Body of pancreas (tissue), 4 donors: ENCODE results near the gene STYX. TPM values are rescaled to one million over a fixed set of nuclear protein-coding genes. Genes with fewer than 3 reads are reported as not detected.
A peak's percentile ranks its signal among the peaks of the same experiment; 100 is the strongest.

Experiments
- ATAC-seq: fragments of 150-250 bp; one replicate; pipeline ENCODE4 v1.9.1; 2016
- DNase-seq, 4 donors: peaks; one replicate each; pipeline ENCODE4 v3.0.0-alpha.2; 2019
- H3K27ac ChIP-seq, 4 donors: fragments of 200-600 bp; sonication (generic); 1 replicate in 3 of 4; 2 replicates in 1 of 4; pipeline versions ENCODE4 v1.5.1 to v1.6.1; 2016 to 2019; ENCODE audit warnings: mild to moderate bottlenecking in 1 of 4, mixed read lengths in 1 of 4, moderate library complexity in 1 of 4
- H3K27me3 ChIP-seq, 2 donors: fragments of 200-600 bp; sonication (generic); one replicate each; pipeline ENCODE4 v1.6.0; 2016; ENCODE audit warnings: mild to moderate bottlenecking in 1 of 2
- H3K36me3 ChIP-seq, 2 donors: fragments of 200-600 bp; sonication (generic); replicated peaks in 1 of 2; 2 replicates each; pipeline ENCODE4 v1.5.1; 2016; ENCODE audit warnings: low read depth in 2 of 2; ENCODE audit not compliant: insufficient read depth in 1 of 2
- H3K4me1 ChIP-seq: fragments of 200-600 bp; sonication (generic); one replicate; pipeline ENCODE4 v1.6.0; 2016
- H3K4me3 ChIP-seq, 2 donors: fragments of 200-600 bp; sonication (generic); 1 replicate in 1 of 2; 2 replicates in 1 of 2; pipeline ENCODE4 v1.5.1; 2016 to 2019
- H3K9me3 ChIP-seq, 3 donors: fragments of 200-600 bp; sonication (generic); 1 replicate in 2 of 3; 2 replicates in 1 of 3; pipeline ENCODE4 v1.5.1; 2016
- POLR2A ChIP-seq, 3 donors: fragments of 450-650 bp; IDR thresholded peaks; one replicate each; pipeline ENCODE4 v1.6.1; 2016; ENCODE audit warnings: antibody characterized with exemption in 3 of 3, mild to moderate bottlenecking in 2 of 3
- WGBS, 2 donors: methylation state at CpG; one replicate each; pipeline ENCODE4 v1.1.5; 2017; 5-methylcytosine and 5-hydroxymethylcytosine counted together
- intact Hi-C: fragments of 100-400 bp; cut with DNase I; formaldehyde crosslinking; loops from one replicate; pipeline ENCODE4 v1.15.1; 2023
- small RNA-seq: library from RNA; depleted of rRNA; stranded (forward); fragments of <200 nt; gene quantifications from one replicate; pipeline ENCODE3, GENCODE V24; 2016
- total RNA-seq, 2 donors: library from RNA; depleted of rRNA; stranded (reverse); fragments of >200 nt; gene quantifications; one replicate each; pipeline ENCODE4 v1.1.0, GENCODE V29; 2016
- TF ChIP-seq, protein P1 (sequence below), 7 experiments: fragments of 450-650 bp in 4 of 7; fragments of 200-600 bp in 3 of 7; sonication (generic) in 3 of 7; IDR thresholded peaks; one replicate each; pipeline ENCODE4 v1.5.1; 2016 to 2019; ENCODE audit warnings: antibody characterized with exemption in 7 of 7

The STYX gene
- total RNA-seq, 2 donors from 2014 or later, result 5.6 to 11.4 TPM

DNA sequence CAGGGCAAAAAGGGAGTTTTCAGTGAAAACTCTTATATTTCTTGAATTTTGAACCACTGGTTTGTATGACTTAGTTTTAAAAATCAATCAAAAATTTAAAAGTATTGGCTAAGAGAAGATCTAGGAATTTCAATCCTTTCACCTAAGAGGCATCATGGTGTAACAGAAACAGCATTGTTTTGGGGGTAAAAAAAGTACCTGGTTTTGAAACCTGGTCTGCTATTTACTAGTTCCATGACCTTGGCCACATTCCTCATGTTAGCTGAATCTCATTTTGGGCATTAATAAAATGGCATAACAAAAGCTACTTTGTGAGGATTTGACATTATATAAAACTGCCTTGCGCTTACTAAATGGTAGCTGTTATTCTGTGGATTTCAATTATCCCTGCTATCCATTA is 78.1 kb downstream of the STYX start:
- no peaks in the 10 kb centered on the region for H3K36me3 ChIP-seq
- intact Hi-C loops, result no loop called here
- TF ChIP-seq, protein P1, sequence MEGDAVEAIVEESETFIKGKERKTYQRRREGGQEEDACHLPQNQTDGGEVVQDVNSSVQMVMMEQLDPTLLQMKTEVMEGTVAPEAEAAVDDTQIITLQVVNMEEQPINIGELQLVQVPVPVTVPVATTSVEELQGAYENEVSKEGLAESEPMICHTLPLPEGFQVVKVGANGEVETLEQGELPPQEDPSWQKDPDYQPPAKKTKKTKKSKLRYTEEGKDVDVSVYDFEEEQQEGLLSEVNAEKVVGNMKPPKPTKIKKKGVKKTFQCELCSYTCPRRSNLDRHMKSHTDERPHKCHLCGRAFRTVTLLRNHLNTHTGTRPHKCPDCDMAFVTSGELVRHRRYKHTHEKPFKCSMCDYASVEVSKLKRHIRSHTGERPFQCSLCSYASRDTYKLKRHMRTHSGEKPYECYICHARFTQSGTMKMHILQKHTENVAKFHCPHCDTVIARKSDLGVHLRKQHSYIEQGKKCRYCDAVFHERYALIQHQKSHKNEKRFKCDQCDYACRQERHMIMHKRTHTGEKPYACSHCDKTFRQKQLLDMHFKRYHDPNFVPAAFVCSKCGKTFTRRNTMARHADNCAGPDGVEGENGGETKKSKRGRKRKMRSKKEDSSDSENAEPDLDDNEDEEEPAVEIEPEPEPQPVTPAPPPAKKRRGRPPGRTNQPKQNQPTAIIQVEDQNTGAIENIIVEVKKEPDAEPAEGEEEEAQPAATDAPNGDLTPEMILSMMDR (IDR thresholded peaks at IDR 0.05), result no peak
- no peak for TF ChIP-seq POLR2A (IDR thresholded peaks at IDR 0.05)
- H3K27me3 ChIP-seq, result no peaks in the 10 kb centered on the region
- ATAC-seq (peak; percentile 86), DNase-seq (peak in 1 of 4 donors; percentile 15)
- no peaks in the 10 kb centered on the region for H3K9me3 ChIP-seq
- WGBS, 2 donors, result 72 to 77% methylated on average over 1 of the region's 1 CpG
- H3K4me3 ChIP-seq, result no peak overlapping the region
- H3K4me1 ChIP-seq, result peaks cover 9% of the 10 kb centered on the region
- peak overlapping the region in 3 of 4 donors; percentile 45 to 69 (median 59) for H3K27ac ChIP-seq

DNA sequence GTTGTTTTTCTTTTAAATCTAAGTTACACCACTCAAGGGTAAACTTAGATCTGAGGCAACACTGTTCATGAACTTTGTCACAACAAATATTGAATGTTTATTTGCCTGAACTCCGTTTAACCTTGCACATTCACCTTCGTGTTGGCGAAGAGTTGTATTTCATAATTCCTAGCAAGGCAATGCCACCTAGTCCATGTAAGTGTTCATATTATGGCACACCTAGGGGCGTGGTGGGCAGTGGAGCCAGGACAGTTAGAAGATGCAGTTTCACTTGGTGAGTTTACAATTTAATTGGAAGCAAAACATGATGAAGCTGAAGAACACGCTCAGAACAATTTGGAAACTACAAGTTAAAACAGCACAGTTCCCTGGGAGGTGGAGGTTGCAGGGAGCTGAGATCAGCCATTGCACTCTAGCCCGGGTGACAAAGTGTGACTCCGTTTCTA is 91.9 kb downstream of the STYX start:
- Histone ChIP-seq H3K9me3 (no peaks in the 10 kb centered on the region), H3K36me3 (no peaks in the 10 kb centered on the region), H3K27me3 (no peaks in the 10 kb centered on the region), H3K4me3 (no peak overlapping the region), H3K4me1 (no peaks in the 10 kb centered on the region), H3K27ac (no peak overlapping the region)
- DNase-seq (no peak), ATAC-seq (no peak)
- TF ChIP-seq, protein P1 (IDR thresholded peaks at IDR 0.05), result no peak
- no peak for TF ChIP-seq POLR2A (IDR thresholded peaks at IDR 0.05)
- intact Hi-C loops, result loop anchor here (5.0 to 10.0 kb wide), 3 partner anchors 140 to 483 kb away; no protein-coding TSS in a partner anchor
- 42 to 48% methylated on average over 7 of the region's 7 CpGs for WGBS, 2 donors

DNA sequence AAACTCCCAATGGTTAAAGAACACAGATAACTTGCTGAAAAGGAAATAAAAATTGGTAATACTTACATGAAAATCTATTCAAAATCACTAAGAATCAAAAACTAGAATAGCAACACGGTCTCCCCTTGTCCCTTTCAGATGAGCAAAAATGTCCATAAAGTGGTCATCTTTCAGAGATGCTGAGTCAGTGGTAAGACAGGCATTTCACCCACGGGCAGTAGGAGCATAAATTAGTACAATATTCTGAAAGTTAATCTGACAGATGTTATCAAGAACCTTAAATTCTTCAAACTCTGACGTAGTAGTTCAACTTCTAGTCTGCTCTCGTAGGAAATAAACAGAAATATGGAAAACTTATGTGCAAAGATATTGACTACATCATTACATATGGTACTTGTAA is 94.5 kb downstream of the STYX start:
- WGBS, 2 donors, result 42 to 45% methylated on average over 4 of the region's 4 CpGs
- H3K4me3 ChIP-seq, result no peak overlapping the region
- no peak for ATAC-seq
- DNase-seq, result no peak
- TF ChIP-seq, protein P1 (IDR thresholded peaks at IDR 0.05), result no peak
- TF ChIP-seq POLR2A (IDR thresholded peaks at IDR 0.05), result no peak
- H3K9me3 ChIP-seq, result no peaks in the 10 kb centered on the region
- H3K27me3 ChIP-seq, result no peaks in the 10 kb centered on the region
- H3K27ac ChIP-seq, result no peak overlapping the region
- no peaks in the 10 kb centered on the region for H3K36me3 ChIP-seq
- H3K4me1 ChIP-seq, result no peaks in the 10 kb centered on the region
- intact Hi-C loops, result loop anchor here (5.0 to 10.0 kb wide), 3 partner anchors 138 to 480 kb away; no protein-coding TSS in a partner anchor

Small RNAs within 50 kb of the gene (small RNA-seq; reads per million reads assigned to genes)
- not detected for gene AL139317.2

Other genes starting within 250 kb of the STYX start
- gene TXNDC16, start 177.7 kb upstream of the STYX start, total RNA-seq, result 1 to 10 TPM; 4.0 to 7.5 TPM
- gene GPR137C, start 177.3 kb upstream of the STYX start, total RNA-seq, result under 1 TPM in 1 of 2 donors, not detected in 1; under 0.01 TPM
- 10 to 100 TPM; 30.9 to 42.5 TPM for gene ERO1A, start 34.6 kb upstream of the STYX start, total RNA-seq
- 10 to 100 TPM; 37.2 to 66.7 TPM for gene PSMC6, start 23.0 kb upstream of the STYX start, total RNA-seq
- gene GNPNAT1, start 61.4 kb downstream of the STYX start, total RNA-seq, result 10 to 100 TPM in 1 of 2 donors, 1 to 10 TPM in 1; 9.6 to 27.0 TPM
- gene FERMT2, start 220.9 kb downstream of the STYX start, total RNA-seq, result 10 to 100 TPM; 29.3 to 42.2 TPM